ENCODE measurements around the gene KREMEN2. TPM values are rescaled to one million over a fixed set of nuclear protein-coding genes. Genes with fewer than 3 reads are reported as not detected.
A peak's percentile ranks its signal among the peaks of the same experiment; 100 is the strongest.

KREMEN2 gene
- total and polyA plus RNA-seq, 2 of the 13 experiments (the other 11 are each of a cell fraction or from before 2014, with no cell fraction given), result 0.48 to 1.2 TPM

GRCh38 chr16:3007059-3007956 is 43.2 kb downstream of the KREMEN2 start (continued):
- TF ChIP-seq, protein P1, sequence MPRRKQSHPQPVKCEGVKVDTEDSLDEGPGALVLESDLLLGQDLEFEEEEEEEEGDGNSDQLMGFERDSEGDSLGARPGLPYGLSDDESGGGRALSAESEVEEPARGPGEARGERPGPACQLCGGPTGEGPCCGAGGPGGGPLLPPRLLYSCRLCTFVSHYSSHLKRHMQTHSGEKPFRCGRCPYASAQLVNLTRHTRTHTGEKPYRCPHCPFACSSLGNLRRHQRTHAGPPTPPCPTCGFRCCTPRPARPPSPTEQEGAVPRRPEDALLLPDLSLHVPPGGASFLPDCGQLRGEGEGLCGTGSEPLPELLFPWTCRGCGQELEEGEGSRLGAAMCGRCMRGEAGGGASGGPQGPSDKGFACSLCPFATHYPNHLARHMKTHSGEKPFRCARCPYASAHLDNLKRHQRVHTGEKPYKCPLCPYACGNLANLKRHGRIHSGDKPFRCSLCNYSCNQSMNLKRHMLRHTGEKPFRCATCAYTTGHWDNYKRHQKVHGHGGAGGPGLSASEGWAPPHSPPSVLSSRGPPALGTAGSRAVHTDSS (CRISPR knock-in tag; conservative IDR thresholded peaks at IDR 0.05), result no peak
- TF ChIP-seq, protein P2, sequence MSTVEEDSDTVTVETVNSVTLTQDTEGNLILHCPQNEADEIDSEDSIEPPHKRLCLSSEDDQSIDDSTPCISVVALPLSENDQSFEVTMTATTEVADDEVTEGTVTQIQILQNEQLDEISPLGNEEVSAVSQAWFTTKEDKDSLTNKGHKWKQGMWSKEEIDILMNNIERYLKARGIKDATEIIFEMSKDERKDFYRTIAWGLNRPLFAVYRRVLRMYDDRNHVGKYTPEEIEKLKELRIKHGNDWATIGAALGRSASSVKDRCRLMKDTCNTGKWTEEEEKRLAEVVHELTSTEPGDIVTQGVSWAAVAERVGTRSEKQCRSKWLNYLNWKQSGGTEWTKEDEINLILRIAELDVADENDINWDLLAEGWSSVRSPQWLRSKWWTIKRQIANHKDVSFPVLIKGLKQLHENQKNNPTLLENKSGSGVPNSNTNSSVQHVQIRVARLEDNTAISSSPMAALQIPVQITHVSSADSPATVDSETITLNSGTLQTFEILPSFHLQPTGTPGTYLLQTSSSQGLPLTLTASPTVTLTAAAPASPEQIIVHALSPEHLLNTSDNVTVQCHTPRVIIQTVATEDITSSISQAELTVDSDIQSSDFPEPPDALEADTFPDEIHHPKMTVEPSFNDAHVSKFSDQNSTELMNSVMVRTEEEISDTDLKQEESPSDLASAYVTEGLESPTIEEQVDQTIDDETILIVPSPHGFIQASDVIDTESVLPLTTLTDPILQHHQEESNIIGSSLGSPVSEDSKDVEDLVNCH (CRISPR knock-in tag; IDR thresholded peaks at IDR 0.05), result no peak
- TF ChIP-seq HDAC1 (CRISPR knock-in tag; IDR thresholded peaks at IDR 0.05) (peak; percentile 54; the same call in 1 of the 2 replicates), PAWR (CRISPR knock-in tag; IDR thresholded peaks at IDR 0.05; ENCODE audit: borderline replicate concordance) (no peak), ZFP36L1 (CRISPR knock-in tag; IDR thresholded peaks at IDR 0.05) (no peak), ZNF788 (CRISPR knock-in tag; IDR thresholded peaks at IDR 0.05; ENCODE audit: borderline replicate concordance) (0 out of 2 replicates have a peak, but pooled peaks have one; percentile 37), ZNF274 (CRISPR knock-in tag; IDR thresholded peaks at IDR 0.05) (0 out of 2 replicates have a peak, but pooled peaks have one; percentile 30), GABPB1 (CRISPR knock-in tag; IDR thresholded peaks at IDR 0.05) (no peak; the same call in 1 of the 2 replicates), MZF1 (CRISPR knock-in tag; IDR thresholded peaks at IDR 0.05; ENCODE audit: borderline replicate concordance) (no peak), MXD4 (CRISPR knock-in tag; IDR thresholded peaks at IDR 0.05) (no peak), BRCA1 (CRISPR knock-in tag; IDR thresholded peaks at IDR 0.05) (no peak), TFAP4 (IDR thresholded peaks at IDR 0.05; ENCODE audit: borderline replicate concordance, low read depth) (peak; percentile 74; the same call in 1 of the 2 replicates), POLR2G (IDR thresholded peaks at IDR 0.05; ENCODE audit: low read depth, low read length) (peak; percentile 46), FOSL2 (CRISPR knock-in tag; IDR thresholded peaks at IDR 0.05) (0 out of 2 replicates have a peak, but pooled peaks have one; percentile 44), STAG1 (CRISPR knock-in tag; IDR thresholded peaks at IDR 0.05) (no peak), SRSF4 (IDR thresholded peaks at IDR 0.05; ENCODE audit: low read depth, low read length, poor library complexity, severe bottlenecking) (no peak), YEATS2 (CRISPR knock-in tag; IDR thresholded peaks at IDR 0.05; ENCODE audit: borderline replicate concordance) (no peak)
- TF ChIP-seq, protein P3, sequence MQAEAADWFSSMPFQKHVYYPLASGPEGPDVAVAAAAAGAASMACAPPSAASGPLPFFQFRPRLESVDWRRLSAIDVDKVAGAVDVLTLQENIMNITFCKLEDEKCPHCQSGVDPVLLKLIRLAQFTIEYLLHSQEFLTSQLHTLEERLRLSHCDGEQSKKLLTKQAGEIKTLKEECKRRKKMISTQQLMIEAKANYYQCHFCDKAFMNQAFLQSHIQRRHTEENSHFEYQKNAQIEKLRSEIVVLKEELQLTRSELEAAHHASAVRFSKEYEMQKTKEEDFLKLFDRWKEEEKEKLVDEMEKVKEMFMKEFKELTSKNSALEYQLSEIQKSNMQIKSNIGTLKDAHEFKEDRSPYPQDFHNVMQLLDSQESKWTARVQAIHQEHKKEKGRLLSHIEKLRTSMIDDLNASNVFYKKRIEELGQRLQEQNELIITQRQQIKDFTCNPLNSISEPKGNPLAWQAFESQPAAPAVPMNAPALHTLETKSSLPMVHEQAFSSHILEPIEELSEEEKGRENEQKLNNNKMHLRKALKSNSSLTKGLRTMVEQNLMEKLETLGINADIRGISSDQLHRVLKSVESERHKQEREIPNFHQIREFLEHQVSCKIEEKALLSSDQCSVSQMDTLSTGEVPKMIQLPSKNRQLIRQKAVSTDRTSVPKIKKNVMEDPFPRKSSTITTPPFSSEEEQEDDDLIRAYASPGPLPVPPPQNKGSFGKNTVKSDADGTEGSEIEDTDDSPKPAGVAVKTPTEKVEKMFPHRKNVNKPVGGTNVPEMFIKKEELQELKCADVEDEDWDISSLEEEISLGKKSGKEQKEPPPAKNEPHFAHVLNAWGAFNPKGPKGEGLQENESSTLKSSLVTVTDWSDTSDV (CRISPR knock-in tag; IDR thresholded peaks at IDR 0.05), result no peak
- TF ChIP-seq, protein P4, sequence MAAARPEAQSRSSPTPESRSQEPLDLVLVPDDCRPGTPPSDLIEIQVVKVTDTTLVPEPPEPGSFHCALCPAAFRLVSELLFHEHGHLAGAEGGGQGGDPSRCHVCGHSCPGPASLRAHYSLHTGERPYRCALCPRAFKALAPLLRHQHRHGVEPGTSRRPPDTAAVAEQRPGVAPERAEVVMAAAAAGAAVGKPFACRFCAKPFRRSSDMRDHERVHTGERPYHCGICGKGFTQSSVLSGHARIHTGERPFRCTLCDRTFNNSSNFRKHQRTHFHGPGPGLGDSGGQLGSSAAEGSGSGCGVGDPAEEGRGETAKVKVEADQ (CRISPR knock-in tag; IDR thresholded peaks at IDR 0.05; ENCODE audit: borderline replicate concordance), result no peak

All from HepG2 (cell line).